GM19463 (cell line): ENCODE results near the gene ABR.
"Not testable (repeated sequence)": the region's sequence is repeated elsewhere in the genome, so short reads cannot be mapped to it uniquely, and the experiment has no call there.

Experiments
- ATAC-seq: cut with Tn5 transposase; IDR thresholded peaks from one replicate; pipeline ENCODE4 v1.9.1; 2021; ENCODE audit warnings: mild to moderate bottlenecking, moderate library complexity; ENCODE audit not compliant: unreplicated experiment

Gene ABR

GRCh38 chr17:1073963-1074625 lies 105.7 kb downstream of the ABR start:
- ATAC-seq = not testable (repeated sequence)

GRCh38 chr17:1073241-1073962 lies 106.4 kb downstream of the ABR start:
- no peak for ATAC-seq

GRCh38 chr17:1072551-1072961 lies 107.2 kb downstream of the ABR start:
- no peak for ATAC-seq

- ATAC-seq = no peak
These were observed 108.5 kb downstream of the ABR start for GRCh38 chr17:1071103-1071825.

- ATAC-seq = no peak
These were observed 109.4 kb downstream of the ABR start for GRCh38 chr17:1070411-1070810.

GRCh38 chr17:1069847-1070246 lies 109.9 kb downstream of the ABR start:
- no peak for ATAC-seq

- ATAC-seq = no peak
These were observed 111.4 kb downstream of the ABR start for GRCh38 chr17:1068356-1068755.

- no peak for ATAC-seq
These were observed 112.4 kb downstream of the ABR start for GRCh38 chr17:1067282-1067956.

- ATAC-seq = not testable (repeated sequence)
These were observed 114.4 kb downstream of the ABR start for GRCh38 chr17:1065416-1065815.

- ATAC-seq = no peak
These were observed 118.8 kb downstream of the ABR start for GRCh38 chr17:1060991-1061390.

GRCh38 chr17:1059131-1059795 lies 120.5 kb downstream of the ABR start:
- ATAC-seq = no peak

GRCh38 chr17:1058423-1059130 lies 121.2 kb downstream of the ABR start:
- no peak for ATAC-seq

GRCh38 chr17:1056761-1057160 lies 123.0 kb downstream of the ABR start:
- ATAC-seq = no peak

- no peak for ATAC-seq
These were observed 123.8 kb downstream of the ABR start for GRCh38 chr17:1055751-1056645.

GRCh38 chr17:1055231-1055630 lies 124.5 kb downstream of the ABR start:
- no peak for ATAC-seq

- no peak for ATAC-seq
These were observed 125.1 kb downstream of the ABR start for GRCh38 chr17:1054656-1055055.

- ATAC-seq = no peak
These were observed 126.0 kb downstream of the ABR start for GRCh38 chr17:1053661-1054360.
